WTC11 (cell line): ENCODE data around the gene NAMPT. TPM values are rescaled to one million over a fixed set of nuclear protein-coding genes. Genes with fewer than 3 reads are reported as not detected.

Experiments
- ATAC-seq: fragments of 200-7000 bp; cut with Tn5 transposase; 2 replicates; pipeline ENCODE4 v1.10.0; 2021; ENCODE audit warnings: mild to moderate bottlenecking, moderate library complexity
- CTCF ChIA-PET: fragments of 300-600 bp; sonication (Branson Sonifier 250); formaldehyde crosslinking; loops from one replicate; lab custom pipeline; 2021; ENCODE audit warnings: antibody characterized with exemption; lab: Charles Lee
- POLR2A ChIA-PET: fragments of 350-600 bp; sonication (Branson Sonifier 250); formaldehyde crosslinking; loops from one replicate; lab custom pipeline; 2021; ENCODE audit warnings: antibody characterized with exemption; lab: Charles Lee
- DNase-seq: peaks from one replicate; pipeline ENCODE4 v3.0.0; 2021; ENCODE audit warnings: low spot score
- H3K27ac Mint-ChIP-seq: 2 replicates; pipeline ENCODE4 v1.8.0; 2021; ENCODE audit warnings: mixed read lengths
- H3K27me3 Mint-ChIP-seq: 2 replicates; pipeline ENCODE4 v1.8.0; 2021; ENCODE audit warnings: low read depth, mild to moderate bottlenecking, moderate library complexity, mixed read lengths
- H3K36me3 Mint-ChIP-seq: 2 replicates; pipeline ENCODE4 v1.8.0; 2021; ENCODE audit warnings: mixed read lengths
- H3K4me1 Mint-ChIP-seq: 2 replicates; pipeline ENCODE4 v1.8.0; 2022; ENCODE audit warnings: mixed read lengths
- H3K4me3 Mint-ChIP-seq: 2 replicates; pipeline ENCODE4 v1.8.0; 2021; ENCODE audit warnings: mild to moderate bottlenecking, moderate library complexity, mixed read lengths
- H3K9me3 Mint-ChIP-seq: 2 replicates; pipeline ENCODE4 v1.8.0; 2021; ENCODE audit warnings: mixed read lengths
- CREB1 ChIP-seq: sonication (generic); formaldehyde crosslinking; IDR thresholded peaks from 2 replicates; pipeline ENCODE4 v1.8.0; 2023; ENCODE audit warnings: mild to moderate bottlenecking, missing genetic modification reagents
- E2F4 ChIP-seq: sonication (generic); formaldehyde crosslinking; IDR thresholded peaks from 2 replicates; pipeline ENCODE4 v1.8.1; 2022; ENCODE audit warnings: low read depth, mild to moderate bottlenecking, moderate library complexity, missing genetic modification reagents, borderline replicate concordance
- ELF4 ChIP-seq: sonication (generic); formaldehyde crosslinking; IDR thresholded peaks from 2 replicates; pipeline ENCODE4 v1.8.1; 2022; ENCODE audit warnings: low read depth, mild to moderate bottlenecking, moderate library complexity, missing genetic modification reagents
- ESRRA ChIP-seq: sonication (generic); formaldehyde crosslinking; IDR thresholded peaks from 2 replicates; pipeline ENCODE4 v1.8.1; 2022; ENCODE audit warnings: mild to moderate bottlenecking, missing genetic modification reagents, borderline replicate concordance
- FOXP4 ChIP-seq: sonication (generic); formaldehyde crosslinking; IDR thresholded peaks from 2 replicates; pipeline ENCODE4 v1.8.0; 2022; ENCODE audit warnings: mild to moderate bottlenecking, missing genetic modification reagents
- HMGA2 ChIP-seq: fragments of 250-450 bp; sonication (Bioruptor Pico); IDR thresholded peaks from 2 replicates; pipeline ENCODE4 v1.4.0; 2021; ENCODE audit warnings: mild to moderate bottlenecking, moderate library complexity
- JUN ChIP-seq: sonication (generic); formaldehyde crosslinking; IDR thresholded peaks from 2 replicates; pipeline ENCODE4 v1.8.0; 2023; ENCODE audit warnings: mild to moderate bottlenecking, missing genetic modification reagents
- MLX ChIP-seq: sonication (generic); formaldehyde crosslinking; IDR thresholded peaks from 2 replicates; pipeline ENCODE4 v1.8.1; 2023; ENCODE audit warnings: mild to moderate bottlenecking, missing genetic modification reagents, moderate library complexity
- NFATC4 ChIP-seq: fragments of 250-450 bp; sonication (Bioruptor Pico); IDR thresholded peaks from 2 replicates; pipeline ENCODE4 v1.9.0; 2021; ENCODE audit warnings: mild to moderate bottlenecking
- NR1H2 ChIP-seq: sonication (generic); formaldehyde crosslinking; IDR thresholded peaks from 2 replicates; pipeline ENCODE4 v1.9.0; 2021; ENCODE audit warnings: mild to moderate bottlenecking, moderate library complexity, missing genetic modification reagents
- NR3C1 ChIP-seq: sonication (generic); formaldehyde crosslinking; conservative IDR thresholded peaks from 2 replicates; pipeline ENCODE4 v1.8.1; 2023; ENCODE audit warnings: low read depth, mild to moderate bottlenecking, missing genetic modification reagents
- SOX15 ChIP-seq: fragments of 250-450 bp; sonication (Bioruptor Pico); IDR thresholded peaks from 2 replicates; pipeline ENCODE4 v1.9.0; 2021; ENCODE audit warnings: mild to moderate bottlenecking
- STAT6 ChIP-seq: sonication (generic); formaldehyde crosslinking; conservative IDR thresholded peaks from 2 replicates; pipeline ENCODE4 v1.8.1; 2023; ENCODE audit warnings: mild to moderate bottlenecking, low read depth, missing genetic modification reagents, moderate library complexity
- TEAD1 ChIP-seq: sonication (generic); formaldehyde crosslinking; IDR thresholded peaks from 2 replicates; pipeline ENCODE4 v1.8.0; 2022; ENCODE audit warnings: mild to moderate bottlenecking, missing genetic modification reagents
- TEAD4 ChIP-seq: sonication (generic); formaldehyde crosslinking; IDR thresholded peaks from 2 replicates; pipeline ENCODE4 v1.8.0; 2022; ENCODE audit warnings: mild to moderate bottlenecking, missing genetic modification reagents
- ZNF121 ChIP-seq: sonication (generic); formaldehyde crosslinking; IDR thresholded peaks from 2 replicates; pipeline ENCODE4 v1.8.0; 2023; ENCODE audit warnings: missing genetic modification reagents
- ZNF219 ChIP-seq: sonication (generic); formaldehyde crosslinking; IDR thresholded peaks from 2 replicates; pipeline ENCODE4 v1.8.0; 2023; ENCODE audit warnings: missing genetic modification reagents, mild to moderate bottlenecking, borderline replicate concordance
- ZNF416 ChIP-seq: fragments of 250-450 bp; sonication (Bioruptor Pico); IDR thresholded peaks from 2 replicates; pipeline ENCODE4 v1.9.0; 2021; ENCODE audit warnings: mild to moderate bottlenecking, inconsistent platforms
- ZSCAN18 ChIP-seq: fragments of 250-450 bp; sonication (Bioruptor Pico); IDR thresholded peaks from 2 replicates; pipeline ENCODE4 v2.1.2; 2022; ENCODE audit warnings: mild to moderate bottlenecking, moderate library complexity
- total RNA-seq: library from RNA; stranded (reverse); gene quantifications from 3 replicates; pipeline ENCODE4 v1.2.3, GENCODE V29; 2021

Gene NAMPT
- total RNA-seq, 1 experiment from 2014 or later: 99.1 TPM

- Mint-ChIP-seq H3K36me3 (peaks cover 43% of the 10 kb centered on the region), H3K27me3 (peaks cover 3% of the 10 kb centered on the region), H3K4me1 (no peaks in the 10 kb centered on the region), H3K27ac (no peak overlapping the region), H3K9me3 (peaks cover 23% of the 10 kb centered on the region), H3K4me3 (no peak overlapping the region)
- ChIA-PET POLR2A (no interaction called here), CTCF (no interaction called here)
- DNase-seq: no peak
- TF ChIP-seq TEAD4 (CRISPR knock-in tag) (no peak), SOX15 (CRISPR knock-in tag) (no peak), MLX (CRISPR knock-in tag) (no peak), FOXP4 (CRISPR knock-in tag) (no peak), HMGA2 (CRISPR knock-in tag) (no peak), CREB1 (CRISPR knock-in tag) (no peak), TEAD1 (CRISPR knock-in tag) (no peak), STAT6 (CRISPR knock-in tag) (no peak), ZNF219 (CRISPR knock-in tag) (no peak), NFATC4 (CRISPR knock-in tag) (no peak), NR1H2 (CRISPR knock-in tag) (no peak), JUN (CRISPR knock-in tag) (no peak), ZSCAN18 (CRISPR knock-in tag) (no peak), ZNF416 (CRISPR knock-in tag) (no peak), ZNF121 (no peak), E2F4 (CRISPR knock-in tag) (no peak), ELF4 (no peak), ESRRA (CRISPR knock-in tag) (no peak), NR3C1 (CRISPR knock-in tag) (no peak)
- ATAC-seq: no peak
Measured at GRCh38 chr7:106247841-106248240, 36.9 kb downstream of the NAMPT start.
